Activated CD4-positive, alpha-beta T cell treated with anti-CD3 and anti-CD28 coated beads, Interleukin-2, amount 50 U/mL, for 24 hours (primary cell): ENCODE measurements around the gene WBP4.
A peak's percentile ranks its signal among the peaks of the same experiment; 100 is the strongest.

ENCODE experiments used
- DNase-seq, 2 donors: peaks; one replicate each; pipeline ENCODE4 v3.0.0-alpha.2; 2020; ENCODE audit warnings: low read depth in 1 of 2, low spot score in 1 of 2

WBP4 gene

GRCh38 chr13:41048640-41049039, 12.7 kb upstream of the WBP4 start:
- DNase-seq = no peak

GRCh38 chr13:41049480-41050440, 11.5 kb upstream of the WBP4 start:
- no peak for DNase-seq

GRCh38 chr13:41052441-41052840, 8.9 kb upstream of the WBP4 start:
- no peak for DNase-seq

GRCh38 chr13:41053384-41053826, 7.9 kb upstream of the WBP4 start:
- no peak for DNase-seq

GRCh38 chr13:41054212-41054877, 7.0 kb upstream of the WBP4 start:
- peak in 1 of 2 donors; percentile 35 for DNase-seq

GRCh38 chr13:41054919-41055619, 6.2 kb upstream of the WBP4 start:
- DNase-seq = no peak

GRCh38 chr13:41056194-41056593, 5.1 kb upstream of the WBP4 start:
- no peak for DNase-seq

- no peak for DNase-seq
Observed at GRCh38 chr13:41056826-41057711, 4.2 kb upstream of the WBP4 start.

- no peak for DNase-seq
Observed at GRCh38 chr13:41058295-41059070, 2.8 kb upstream of the WBP4 start.

- no peak for DNase-seq
Observed at GRCh38 chr13:41059456-41060081, 1.7 kb upstream of the WBP4 start.

- DNase-seq = peak; percentile 59 to 71
Observed at GRCh38 chr13:41060082-41060723, 1.1 kb upstream of the WBP4 start.

GRCh38 chr13:41060724-41061074, 610 bp upstream of the WBP4 start:
- peak; percentile 80 to 83 for DNase-seq

- DNase-seq = no peak
Observed at GRCh38 chr13:41061914-41062837, 867 bp downstream of the WBP4 start.

- no peak for DNase-seq
Observed at GRCh38 chr13:41064493-41064892, 3.2 kb downstream of the WBP4 start.

- no peak for DNase-seq
Observed at GRCh38 chr13:41065078-41065477, 3.8 kb downstream of the WBP4 start.

- DNase-seq = no peak
Observed at GRCh38 chr13:41074523-41074922, 13.2 kb downstream of the WBP4 start.

- peak in 1 of 2 donors; percentile 18 for DNase-seq
Observed at GRCh38 chr13:41075034-41075433, 13.7 kb downstream of the WBP4 start.

- no peak for DNase-seq
Observed at GRCh38 chr13:41075485-41075884, 14.2 kb downstream of the WBP4 start.
